ENCODE results near the gene GIPR. TPM values are rescaled to one million over a fixed set of nuclear protein-coding genes. Genes with fewer than 3 reads are reported as not detected.
A peak's percentile ranks its signal among the peaks of the same experiment; 100 is the strongest.

Gene GIPR
- total RNA-seq, 1 experiment from 2014 or later: 0.61 TPM

GRCh38 chr19:45682117-45682516 is 14.1 kb downstream of the GIPR start:
- H3K27ac Mint-ChIP-seq: no peak overlapping the region
- H3K9me3 ChIP-seq (ENCODE audit: control insufficient read depth, low read depth, low read length): no peaks in the 10 kb centered on the region
- no CpG with 5 or more reads among the region's 8 CpGs for WGBS (ENCODE audit: extremely low coverage, insufficient read length, low lambda C conversion rate)
- H3K79me1 ChIP-seq (ENCODE audit: insufficient read depth, low read depth, low read length, poor library complexity, severe bottlenecking): no peaks in the 10 kb centered on the region
- H2BK5ac ChIP-seq (ENCODE audit: insufficient read length, low read length): no peak overlapping the region
- H4K8ac ChIP-seq (replicated peaks; ENCODE audit: insufficient read length, low read depth, low read length): no peak overlapping the region
- peak overlapping the region; percentile 53 to 60 for H3K4me3 Mint-ChIP-seq
- no peak overlapping the region for H3K14ac ChIP-seq (ENCODE audit: insufficient read depth, low read length)
- no peak overlapping the region for H4K5ac ChIP-seq (ENCODE audit: insufficient read length, low read depth, low read length)
- H3K56ac ChIP-seq (ENCODE audit: insufficient read length, low read depth, low read length): no peak overlapping the region
- H4K91ac ChIP-seq (ENCODE audit: insufficient read length, low read depth, low read length): no peak overlapping the region
- no peak overlapping the region for H3K18ac ChIP-seq (ENCODE audit: insufficient read length, low read depth, low read length)
- no peak overlapping the region for H2AFZ ChIP-seq (ENCODE audit: low read length)
- peaks cover 30% of the 10 kb centered on the region for H3K27me3 Mint-ChIP-seq (ENCODE audit: low read depth)
- peak overlapping the region; percentile 20 for H3K4me2 ChIP-seq (ENCODE audit: insufficient read depth, insufficient read length, low read length)
- peaks cover 7% of the 10 kb centered on the region for H3K23me2 ChIP-seq (ENCODE audit: insufficient read length, low read depth, low read length, poor library complexity, severe bottlenecking)
- H3K4me1 Mint-ChIP-seq: peaks cover 7 to 17% of the 10 kb centered on the region in 2 experiments
- no peak overlapping the region for H2BK15ac ChIP-seq (ENCODE audit: low read depth, low read length)
- H3K23ac ChIP-seq (ENCODE audit: insufficient read length, low read depth, low read length): no peak overlapping the region
- peaks cover 16 to 28% (median 26%) of the 10 kb centered on the region in 3 experiments for H3K36me3 Mint-ChIP-seq (ENCODE audit: insufficient read depth in 1 of 3, low read depth in 3 of 3)
- no peak overlapping the region for H2AK5ac ChIP-seq (ENCODE audit: insufficient read length, low read length)
- no peak overlapping the region for H3T11ph ChIP-seq (ENCODE audit: low read length)
- no peak overlapping the region for H2BK20ac ChIP-seq (ENCODE audit: low read depth, low read length, poor library complexity, severe bottlenecking)
- H3K27ac ChIP-seq (ENCODE audit: insufficient read length, low read depth, low read length): no peak overlapping the region
- H3K79me2 ChIP-seq (ENCODE audit: insufficient read depth, low read length): no peaks in the 10 kb centered on the region
- H3K9ac ChIP-seq (ENCODE audit: extremely low read depth, insufficient read length, low read length): no peak overlapping the region
- H3K9me3 Mint-ChIP-seq: no peaks in the 10 kb centered on the region
- H4K20me1 ChIP-seq (ENCODE audit: control insufficient read depth, insufficient read depth, insufficient read length): no peaks in the 10 kb centered on the region
- H3K4me1 ChIP-seq (ENCODE audit: insufficient read depth, low read length): no peaks in the 10 kb centered on the region
- no peak overlapping the region for H2BK12ac ChIP-seq (ENCODE audit: insufficient read length, low read depth, low read length)
- H3K27me3 ChIP-seq (ENCODE audit: insufficient read depth, low read length): no peaks in the 10 kb centered on the region
- no peak overlapping the region for H3K4ac ChIP-seq (ENCODE audit: low read depth, low read length)
- H2BK120ac ChIP-seq (ENCODE audit: low read depth, low read length, poor library complexity, severe bottlenecking): no peak overlapping the region
- TF ChIP-seq CTCF (conservative IDR thresholded peaks at IDR 0.05): no peak
- DNase-seq: no peak

Measured in H9 (cell line).